Cardiac fibroblast (primary cell): ENCODE data around the gene FGF13.

Experiments
- DNase-seq, 2 donors: peaks; one replicate each; pipeline versions ENCODE4 v3.0.0 to v3.0.0-alpha.2; 2010; ENCODE audit warnings: low read depth in 2 of 2
- H3K4me3 ChIP-seq, 2 donors: replicated peaks in 1 of 2; 1 replicate in 1 of 2; 2 replicates in 1 of 2; pipeline ENCODE4 v1.5.1; 2011; ENCODE audit warnings: low read depth in 2 of 2, low read length in 2 of 2, mild to moderate bottlenecking in 2 of 2, moderate library complexity in 1 of 2
- TF ChIP-seq, protein P1 (sequence below): IDR thresholded peaks from one replicate; pipeline ENCODE4 v1.5.1; 2011; ENCODE audit warnings: low read depth, mild to moderate bottlenecking, low read length, inconsistent platforms

FGF13 gene

DNA sequence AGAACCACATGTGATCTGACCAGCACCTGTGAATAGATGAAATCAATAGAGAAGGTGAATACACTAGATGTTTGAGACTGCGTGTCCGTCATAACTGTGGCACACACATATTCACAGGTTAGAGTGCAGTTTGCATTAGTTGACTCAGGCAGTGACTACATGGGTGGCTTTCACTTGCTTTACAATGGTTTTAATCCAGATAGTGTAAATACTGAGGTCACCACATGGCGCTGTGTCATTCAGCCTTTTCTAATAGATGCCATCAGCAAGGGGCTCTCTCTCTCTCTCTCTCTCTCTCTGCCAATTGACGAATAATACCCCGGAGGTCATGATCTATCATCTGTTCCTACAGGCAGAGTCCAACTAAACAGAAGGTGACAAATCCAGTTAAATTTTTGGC lies 30.7 kb upstream of the FGF13 start:
- TF ChIP-seq, protein P1, sequence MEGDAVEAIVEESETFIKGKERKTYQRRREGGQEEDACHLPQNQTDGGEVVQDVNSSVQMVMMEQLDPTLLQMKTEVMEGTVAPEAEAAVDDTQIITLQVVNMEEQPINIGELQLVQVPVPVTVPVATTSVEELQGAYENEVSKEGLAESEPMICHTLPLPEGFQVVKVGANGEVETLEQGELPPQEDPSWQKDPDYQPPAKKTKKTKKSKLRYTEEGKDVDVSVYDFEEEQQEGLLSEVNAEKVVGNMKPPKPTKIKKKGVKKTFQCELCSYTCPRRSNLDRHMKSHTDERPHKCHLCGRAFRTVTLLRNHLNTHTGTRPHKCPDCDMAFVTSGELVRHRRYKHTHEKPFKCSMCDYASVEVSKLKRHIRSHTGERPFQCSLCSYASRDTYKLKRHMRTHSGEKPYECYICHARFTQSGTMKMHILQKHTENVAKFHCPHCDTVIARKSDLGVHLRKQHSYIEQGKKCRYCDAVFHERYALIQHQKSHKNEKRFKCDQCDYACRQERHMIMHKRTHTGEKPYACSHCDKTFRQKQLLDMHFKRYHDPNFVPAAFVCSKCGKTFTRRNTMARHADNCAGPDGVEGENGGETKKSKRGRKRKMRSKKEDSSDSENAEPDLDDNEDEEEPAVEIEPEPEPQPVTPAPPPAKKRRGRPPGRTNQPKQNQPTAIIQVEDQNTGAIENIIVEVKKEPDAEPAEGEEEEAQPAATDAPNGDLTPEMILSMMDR: no peak
- H3K4me3 ChIP-seq: no peak overlapping the region
- no peak for DNase-seq

DNA sequence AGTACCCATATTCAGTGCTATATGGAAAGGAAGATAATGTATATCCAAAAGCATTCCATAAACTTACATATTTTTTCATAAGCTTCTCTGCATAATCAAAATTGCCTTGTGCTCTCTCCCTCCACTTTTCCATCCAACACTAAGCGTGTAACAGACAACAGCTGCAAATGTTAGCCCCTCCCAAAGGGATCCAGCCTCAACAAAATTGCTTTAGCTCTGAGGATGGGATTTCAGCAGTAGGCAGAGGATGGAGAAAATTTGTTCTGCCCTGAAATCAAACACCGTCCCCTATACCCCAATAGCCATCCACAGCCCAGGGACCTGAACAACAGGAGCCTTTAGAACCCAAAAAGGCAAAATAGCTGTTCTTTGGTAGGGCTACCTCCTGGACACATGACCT lies 28.8 kb upstream of the FGF13 start:
- TF ChIP-seq, protein P1: no peak
- no peak for DNase-seq

DNA sequence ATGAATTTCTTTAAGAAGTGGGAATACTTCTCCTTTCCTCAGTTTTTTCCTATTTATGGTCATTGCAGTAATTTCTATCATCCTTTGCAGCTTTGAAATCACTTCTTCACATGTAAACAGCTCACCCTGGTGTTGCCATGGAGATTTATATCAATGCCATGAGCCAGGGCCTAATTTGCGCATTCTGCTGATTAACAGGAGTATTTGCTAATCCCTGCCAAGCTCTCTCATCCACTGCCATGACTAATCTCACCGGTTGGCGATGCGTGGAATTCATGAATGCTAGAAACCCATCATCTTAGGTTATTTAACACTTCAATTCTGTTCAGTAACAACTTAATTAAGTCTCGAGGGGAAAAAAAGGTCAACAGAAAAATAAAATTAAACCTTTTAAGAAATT lies 11.8 kb upstream of the FGF13 start:
- TF ChIP-seq, protein P1: no peak
- no peak for DNase-seq
- H3K4me3 ChIP-seq: no peak overlapping the region

More for the DNA sequence above, 28.8 kb upstream of the FGF13 start:
- H3K4me3 ChIP-seq: no peak overlapping the region

DNA sequence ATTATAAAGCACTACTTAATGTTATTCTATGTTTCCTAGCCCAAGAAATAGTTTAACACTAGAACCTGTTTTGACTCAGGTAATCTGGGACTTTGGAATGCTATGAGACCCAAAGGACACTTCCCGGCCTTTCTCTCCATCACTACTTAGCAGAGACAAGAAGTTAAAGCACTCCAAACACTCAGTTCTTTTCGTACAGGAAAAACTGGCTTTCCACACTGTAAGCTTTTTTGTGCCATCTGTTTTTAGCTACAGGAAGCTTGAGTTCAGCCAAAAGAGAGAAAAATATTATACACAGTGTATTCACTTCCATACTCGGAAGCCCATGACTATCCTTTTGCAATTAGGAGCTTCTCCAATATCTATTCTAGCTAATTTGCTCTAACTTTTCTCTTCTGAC lies 7.9 kb upstream of the FGF13 start:
- DNase-seq: no peak
- no peak overlapping the region for H3K4me3 ChIP-seq
- TF ChIP-seq, protein P1: no peak

DNA sequence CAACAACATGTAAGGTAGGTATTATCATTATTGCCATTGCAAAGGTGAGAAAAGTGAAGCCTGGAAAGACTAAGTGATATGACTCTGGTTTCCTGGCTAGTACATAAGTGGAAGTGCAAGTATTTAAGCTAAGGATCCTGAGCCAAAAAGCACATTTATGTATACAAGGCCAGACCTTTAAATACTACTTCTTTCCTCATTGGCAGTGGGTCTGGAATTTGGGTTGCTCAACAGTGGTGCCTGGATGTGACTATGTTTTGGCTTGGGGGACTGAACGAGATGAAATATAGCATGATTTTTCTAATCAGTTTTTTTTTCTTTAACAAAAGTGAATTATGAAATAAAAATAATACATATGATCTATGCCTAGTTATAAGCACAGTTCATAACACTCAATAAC lies 7.4 kb upstream of the FGF13 start:
- TF ChIP-seq, protein P1: no peak
- no peak for DNase-seq

DNA sequence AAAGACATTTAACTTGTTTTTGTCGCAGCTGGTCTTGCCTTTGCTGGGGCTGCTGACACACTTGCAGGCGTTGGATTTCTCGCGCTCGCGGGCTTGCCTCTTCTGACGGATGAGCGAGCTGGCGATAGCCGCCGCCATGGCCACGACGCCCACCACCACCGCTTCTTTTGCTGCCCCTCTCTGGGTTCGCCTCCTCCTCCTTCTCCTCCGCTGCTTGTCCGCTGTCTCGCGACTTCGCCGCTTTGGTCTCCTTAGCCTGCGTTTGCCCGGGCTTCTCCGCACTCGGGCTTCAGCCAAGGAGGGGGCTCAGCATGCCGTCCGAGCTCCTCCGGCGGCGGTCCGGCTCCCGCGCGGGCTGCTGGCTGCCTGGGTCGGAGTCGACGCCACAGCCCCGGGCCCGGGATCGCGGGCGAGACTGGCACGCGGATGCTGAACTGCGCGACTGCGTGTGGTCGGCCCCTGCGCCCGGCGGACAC lies 613 bp downstream of the FGF13 start:
- H3K4me3 ChIP-seq: no peak overlapping the region
- TF ChIP-seq, protein P1: no peak
- DNase-seq: no peak

More for the DNA sequence above, 7.4 kb upstream of the FGF13 start:
- no peak overlapping the region for H3K4me3 ChIP-seq

DNA sequence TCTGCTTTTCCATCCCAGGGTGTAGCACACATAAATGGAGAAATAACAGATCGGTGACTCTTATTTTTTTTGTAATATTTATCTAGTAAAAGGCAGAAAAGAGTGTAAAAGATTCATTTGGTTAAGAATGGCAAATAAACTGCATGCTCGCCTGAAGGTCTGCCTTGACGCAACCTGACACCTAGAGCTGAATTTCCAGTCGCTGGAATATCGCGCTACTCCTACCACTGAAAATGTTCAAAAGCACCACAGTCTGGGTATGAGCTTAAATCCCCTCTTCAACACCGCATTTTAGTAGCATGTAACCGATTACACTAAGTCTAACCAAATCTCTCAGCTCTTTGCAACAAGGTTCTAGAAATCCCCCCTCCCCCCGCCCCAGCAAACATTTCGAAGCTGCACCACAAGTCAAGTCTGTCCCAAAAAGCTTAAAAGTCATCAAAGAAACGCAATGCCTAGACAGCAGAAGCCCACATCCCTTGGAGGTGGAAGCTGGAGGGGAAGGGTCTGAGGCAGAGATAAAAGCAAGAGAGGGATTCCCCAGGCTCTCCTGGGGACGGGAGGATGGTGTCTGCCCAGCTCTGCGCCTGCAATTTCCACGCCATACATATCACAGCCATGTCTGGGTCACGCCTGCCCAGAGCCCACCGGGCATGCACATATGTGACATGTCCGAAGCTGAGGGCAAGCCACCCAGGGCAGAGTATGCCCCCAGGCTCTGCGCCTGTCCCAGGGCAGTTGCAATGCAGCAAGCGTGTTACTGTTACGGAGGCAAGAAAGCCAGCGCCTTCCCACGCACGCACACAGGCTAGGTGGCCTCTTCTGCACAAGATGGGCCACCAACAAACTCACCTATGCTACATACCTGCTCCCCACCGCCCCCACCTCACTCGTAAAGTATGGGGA lies 1.4 kb downstream of the FGF13 start:
- H3K4me3 ChIP-seq: no peak overlapping the region
- TF ChIP-seq, protein P1: no peak
- no peak for DNase-seq
